HG02970 (cell line): ENCODE data around the gene NID1.
"Not testable (repeated sequence)": the region's sequence is repeated elsewhere in the genome, so short reads cannot be mapped to it uniquely, and the experiment has no call there.

Experiments used
- ATAC-seq: cut with Tn5 transposase; IDR thresholded peaks from one replicate; pipeline ENCODE4 v1.9.1; 2021; ENCODE audit warnings: mild to moderate bottlenecking, moderate library complexity, moderate number of reproducible peaks; ENCODE audit not compliant: unreplicated experiment, low FRiP score

NID1 gene

GRCh38 chr1:235974616-235975015 is 90.3 kb downstream of the NID1 start:
- no peak for ATAC-seq

- ATAC-seq: not testable (repeated sequence)
Observed at GRCh38 chr1:235972691-235973090, 92.2 kb downstream of the NID1 start.

- peak; percentile 12 for ATAC-seq
Observed at GRCh38 chr1:235972311-235972689, 92.6 kb downstream of the NID1 start.

GRCh38 chr1:235971571-235972310 is 93.1 kb downstream of the NID1 start:
- peak; percentile 95 for ATAC-seq

- ATAC-seq: no peak
Observed at GRCh38 chr1:235971020-235971419, 93.9 kb downstream of the NID1 start.

- ATAC-seq: no peak
Observed at GRCh38 chr1:235968831-235969230, 96.1 kb downstream of the NID1 start.

- not testable (repeated sequence) for ATAC-seq
Observed at GRCh38 chr1:235966134-235966533, 98.8 kb downstream of the NID1 start.

- no peak for ATAC-seq
Observed at GRCh38 chr1:235960809-235961208, 104.1 kb downstream of the NID1 start.

- ATAC-seq: no peak
Observed at GRCh38 chr1:235958021-235958420, 106.9 kb downstream of the NID1 start.

- no peak for ATAC-seq
Observed at GRCh38 chr1:235955777-235956176, 109.1 kb downstream of the NID1 start.

GRCh38 chr1:235954306-235955283 is 110.3 kb downstream of the NID1 start:
- peak; percentile 95 for ATAC-seq

- no peak for ATAC-seq
Observed at GRCh38 chr1:235953801-235954200, 111.1 kb downstream of the NID1 start.

GRCh38 chr1:235952950-235953615 is 111.8 kb downstream of the NID1 start:
- no peak for ATAC-seq

GRCh38 chr1:235951661-235952060 is 113.2 kb downstream of the NID1 start:
- no peak for ATAC-seq

- ATAC-seq: no peak
Observed at GRCh38 chr1:235950318-235950717, 114.6 kb downstream of the NID1 start.

GRCh38 chr1:235948774-235949427 is 116.0 kb downstream of the NID1 start:
- no peak for ATAC-seq

GRCh38 chr1:235947989-235948388 is 116.9 kb downstream of the NID1 start:
- ATAC-seq: no peak

GRCh38 chr1:235946571-235946981 is 118.3 kb downstream of the NID1 start:
- ATAC-seq: no peak

GRCh38 chr1:235945775-235946570 is 118.9 kb downstream of the NID1 start:
- ATAC-seq: no peak
